Measurements from ENCODE around the gene DDX24. TPM values are rescaled to one million over a fixed set of nuclear protein-coding genes. Genes with fewer than 3 reads are reported as not detected.

DDX24 gene
- polyA plus RNA-seq, 4 donors: 35.1 to 103 (median 57.9) TPM

- Histone ChIP-seq H3K4me3 (ENCODE audit: low read depth in 1 of 3, low read length in 3 of 3) (no peak overlapping the region), H3K36me3 (ENCODE audit: control insufficient read depth in 3 of 3, insufficient read depth in 2 of 3, low read depth in 1 of 3, low read length in 3 of 3) (peaks cover 15 to 66% (median 38%) of the 10 kb centered on the region in 3 donors), H3K9me3 (ENCODE audit: control insufficient read depth in 2 of 2, insufficient read depth in 1 of 2, low read depth in 1 of 2, low read length in 1 of 2) (no peaks in the 10 kb centered on the region), H3K27me3 (ENCODE audit: control insufficient read depth in 3 of 3, insufficient read depth in 3 of 3, low read length in 3 of 3) (no peaks in the 10 kb centered on the region), H3K4me1 (ENCODE audit: control insufficient read depth in 3 of 3, insufficient read depth in 2 of 3, low read depth in 1 of 3, low read length in 2 of 3) (peaks cover 0 to 6% (median 4%) of the 10 kb centered on the region in 3 donors), H3K27ac (ENCODE audit: low read depth in 1 of 3, low read length in 2 of 3) (no peak overlapping the region)
- WGBS, 3 donors: 95 to 100% (median 96%) methylated on average over 1 of the region's 1 CpG
- FAIRE-seq: no peak
- no peak for DNase-seq
These were observed 26.6 kb downstream of the DDX24 start for GRCh38 chr14:94054401-94054800.

- Histone ChIP-seq H3K36me3 (ENCODE audit: control insufficient read depth in 3 of 3, insufficient read depth in 2 of 3, low read depth in 1 of 3, low read length in 3 of 3) (peaks cover 23 to 72% (median 30%) of the 10 kb centered on the region in 3 donors), H3K27ac (ENCODE audit: low read depth in 1 of 3, low read length in 2 of 3) (no peak overlapping the region), H3K27me3 (ENCODE audit: control insufficient read depth in 3 of 3, insufficient read depth in 3 of 3, low read length in 3 of 3) (no peaks in the 10 kb centered on the region), H3K9me3 (ENCODE audit: control insufficient read depth in 2 of 2, insufficient read depth in 1 of 2, low read depth in 1 of 2, low read length in 1 of 2) (no peaks in the 10 kb centered on the region), H3K4me3 (ENCODE audit: low read depth in 1 of 3, low read length in 3 of 3) (no peak overlapping the region), H3K4me1 (ENCODE audit: control insufficient read depth in 3 of 3, insufficient read depth in 2 of 3, low read depth in 1 of 3, low read length in 2 of 3) (no peaks in the 10 kb centered on the region)
- WGBS, 3 donors: 90 to 95% (median 95%) methylated on average over 4 of the region's 4 CpGs
- no peak for FAIRE-seq
- DNase-seq: no peak
These were observed 28.3 kb downstream of the DDX24 start for GRCh38 chr14:94052662-94053061.

DNA sequence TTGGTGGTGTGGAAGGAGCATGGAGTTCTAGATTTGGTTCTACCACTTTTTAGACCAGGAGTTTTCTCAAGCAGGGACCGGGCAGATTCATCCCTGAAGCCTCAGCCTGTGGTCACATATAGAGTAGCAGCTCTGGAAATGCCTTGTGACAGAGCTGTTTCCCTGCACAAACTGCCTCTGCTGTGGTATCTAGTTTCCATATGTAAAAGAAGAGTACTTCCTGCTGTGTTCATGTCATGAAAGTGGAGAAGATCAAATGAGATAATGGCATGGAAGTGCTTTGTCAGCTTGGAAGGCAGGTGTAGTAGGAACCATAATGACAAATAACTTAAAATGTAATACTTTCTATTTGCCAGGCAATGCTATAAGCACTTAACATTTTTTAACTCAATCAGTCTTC is 28.8 kb downstream of the DDX24 start:
- no peaks in the 10 kb centered on the region for H3K9me3 ChIP-seq (ENCODE audit: control insufficient read depth in 2 of 2, insufficient read depth in 1 of 2, low read depth in 1 of 2, low read length in 1 of 2)
- FAIRE-seq: no peak
- no peaks in the 10 kb centered on the region for H3K4me1 ChIP-seq (ENCODE audit: control insufficient read depth in 3 of 3, insufficient read depth in 2 of 3, low read depth in 1 of 3, low read length in 2 of 3)
- 85 to 96% (median 87%) methylated on average over 1 of the region's 1 CpG for WGBS, 3 donors
- no peak overlapping the region for H3K4me3 ChIP-seq (ENCODE audit: low read depth in 1 of 3, low read length in 3 of 3)
- no peaks in the 10 kb centered on the region for H3K27me3 ChIP-seq (ENCODE audit: control insufficient read depth in 3 of 3, insufficient read depth in 3 of 3, low read length in 3 of 3)
- peaks cover 23 to 73% (median 25%) of the 10 kb centered on the region in 3 donors for H3K36me3 ChIP-seq (ENCODE audit: control insufficient read depth in 3 of 3, insufficient read depth in 2 of 3, low read depth in 1 of 3, low read length in 3 of 3)
- DNase-seq: no peak
- H3K27ac ChIP-seq (ENCODE audit: low read depth in 1 of 3, low read length in 2 of 3): no peak overlapping the region

GRCh38 chr14:94051779-94052178 is 29.2 kb downstream of the DDX24 start:
- Histone ChIP-seq H3K27ac (ENCODE audit: low read depth in 1 of 3, low read length in 2 of 3) (no peak overlapping the region), H3K4me3 (ENCODE audit: low read depth in 1 of 3, low read length in 3 of 3) (no peak overlapping the region), H3K9me3 (ENCODE audit: control insufficient read depth in 2 of 2, insufficient read depth in 1 of 2, low read depth in 1 of 2, low read length in 1 of 2) (no peaks in the 10 kb centered on the region), H3K4me1 (ENCODE audit: control insufficient read depth in 3 of 3, insufficient read depth in 2 of 3, low read depth in 1 of 3, low read length in 2 of 3) (no peaks in the 10 kb centered on the region), H3K36me3 (ENCODE audit: control insufficient read depth in 3 of 3, insufficient read depth in 2 of 3, low read depth in 1 of 3, low read length in 3 of 3) (peaks cover 22 to 74% (median 23%) of the 10 kb centered on the region in 3 donors), H3K27me3 (ENCODE audit: control insufficient read depth in 3 of 3, insufficient read depth in 3 of 3, low read length in 3 of 3) (no peaks in the 10 kb centered on the region)
- DNase-seq (no peak), FAIRE-seq (no peak)
- 91 to 95% (median 93%) methylated on average over 3 of the region's 3 CpGs for WGBS, 3 donors

DNA sequence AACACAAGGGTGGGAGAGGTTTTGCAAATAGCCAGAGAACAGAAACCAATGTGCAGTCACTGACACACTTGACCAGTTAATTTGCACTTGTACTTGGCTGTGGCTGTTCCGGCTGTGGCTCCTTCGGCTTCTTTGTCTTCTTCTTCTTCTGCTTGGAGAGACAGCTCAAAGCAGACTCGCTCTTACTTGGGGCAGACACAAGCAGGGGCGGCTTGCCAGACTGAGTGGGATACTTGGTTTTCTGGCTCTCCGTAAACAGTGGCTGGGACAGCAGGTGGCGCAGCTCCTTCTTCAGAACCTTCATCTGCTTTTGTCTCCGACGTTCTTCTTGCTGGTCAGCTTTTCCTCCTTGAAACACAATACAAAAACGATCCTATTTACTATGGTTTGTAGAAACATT is 29.9 kb downstream of the DDX24 start:
- Histone ChIP-seq H3K4me1 (ENCODE audit: control insufficient read depth in 3 of 3, insufficient read depth in 2 of 3, low read depth in 1 of 3, low read length in 2 of 3) (no peaks in the 10 kb centered on the region), H3K27ac (ENCODE audit: low read depth in 1 of 3, low read length in 2 of 3) (no peak overlapping the region), H3K27me3 (ENCODE audit: control insufficient read depth in 3 of 3, insufficient read depth in 3 of 3, low read length in 3 of 3) (no peaks in the 10 kb centered on the region), H3K4me3 (ENCODE audit: low read depth in 1 of 3, low read length in 3 of 3) (no peak overlapping the region), H3K9me3 (ENCODE audit: control insufficient read depth in 2 of 2, insufficient read depth in 1 of 2, low read depth in 1 of 2, low read length in 1 of 2) (no peaks in the 10 kb centered on the region), H3K36me3 (ENCODE audit: control insufficient read depth in 3 of 3, insufficient read depth in 2 of 3, low read depth in 1 of 3, low read length in 3 of 3) (peaks cover 20 to 75% (median 25%) of the 10 kb centered on the region in 3 donors)
- WGBS, 3 donors: 61 to 73% (median 72%) methylated on average over 9 of the region's 9 CpGs
- FAIRE-seq (no peak), DNase-seq (peak; percentile 11 to 51)

GRCh38 chr14:94050231-94050880 is 30.6 kb downstream of the DDX24 start:
- no peaks in the 10 kb centered on the region for H3K27me3 ChIP-seq (ENCODE audit: control insufficient read depth in 3 of 3, insufficient read depth in 3 of 3, low read length in 3 of 3)
- no peak for FAIRE-seq
- peaks cover 20 to 80% (median 25%) of the 10 kb centered on the region in 3 donors for H3K36me3 ChIP-seq (ENCODE audit: control insufficient read depth in 3 of 3, insufficient read depth in 2 of 3, low read depth in 1 of 3, low read length in 3 of 3)
- H3K4me1 ChIP-seq (ENCODE audit: control insufficient read depth in 3 of 3, insufficient read depth in 2 of 3, low read depth in 1 of 3, low read length in 2 of 3): no peaks in the 10 kb centered on the region
- WGBS, 3 donors: 89 to 96% (median 93%) methylated on average over 6 of the region's 6 CpGs
- H3K4me3 ChIP-seq (ENCODE audit: low read depth in 1 of 3, low read length in 3 of 3): no peak overlapping the region
- no peaks in the 10 kb centered on the region for H3K9me3 ChIP-seq (ENCODE audit: control insufficient read depth in 2 of 2, insufficient read depth in 1 of 2, low read depth in 1 of 2, low read length in 1 of 2)
- H3K27ac ChIP-seq (ENCODE audit: low read depth in 1 of 3, low read length in 2 of 3): no peak overlapping the region
- DNase-seq: no peak

- H3K27ac ChIP-seq (ENCODE audit: low read depth in 1 of 3, low read length in 2 of 3): no peak overlapping the region
- DNase-seq (no peak), FAIRE-seq (no peak)
- no peak overlapping the region for H3K4me3 ChIP-seq (ENCODE audit: low read depth in 1 of 3, low read length in 3 of 3)
- H3K36me3 ChIP-seq (ENCODE audit: control insufficient read depth in 3 of 3, insufficient read depth in 2 of 3, low read depth in 1 of 3, low read length in 3 of 3): peaks cover 23 to 76% (median 25%) of the 10 kb centered on the region in 3 donors
- H3K27me3 ChIP-seq (ENCODE audit: control insufficient read depth in 3 of 3, insufficient read depth in 3 of 3, low read length in 3 of 3): no peaks in the 10 kb centered on the region
- H3K9me3 ChIP-seq (ENCODE audit: control insufficient read depth in 2 of 2, insufficient read depth in 1 of 2, low read depth in 1 of 2, low read length in 1 of 2): no peaks in the 10 kb centered on the region
- H3K4me1 ChIP-seq (ENCODE audit: control insufficient read depth in 3 of 3, insufficient read depth in 2 of 3, low read depth in 1 of 3, low read length in 2 of 3): no peaks in the 10 kb centered on the region
- 49 to 95% (median 91%) methylated on average over 2 of the region's 2 CpGs for WGBS, 3 donors
These were observed 31.4 kb downstream of the DDX24 start for GRCh38 chr14:94049625-94050023.

- Histone ChIP-seq H3K27ac (ENCODE audit: low read depth in 1 of 3, low read length in 2 of 3) (no peak overlapping the region), H3K9me3 (ENCODE audit: control insufficient read depth in 2 of 2, insufficient read depth in 1 of 2, low read depth in 1 of 2, low read length in 1 of 2) (no peaks in the 10 kb centered on the region), H3K36me3 (ENCODE audit: control insufficient read depth in 3 of 3, insufficient read depth in 2 of 3, low read depth in 1 of 3, low read length in 3 of 3) (peaks cover 23 to 78% (median 25%) of the 10 kb centered on the region in 3 donors), H3K27me3 (ENCODE audit: control insufficient read depth in 3 of 3, insufficient read depth in 3 of 3, low read length in 3 of 3) (no peaks in the 10 kb centered on the region), H3K4me3 (ENCODE audit: low read depth in 1 of 3, low read length in 3 of 3) (no peak overlapping the region), H3K4me1 (ENCODE audit: control insufficient read depth in 3 of 3, insufficient read depth in 2 of 3, low read depth in 1 of 3, low read length in 2 of 3) (no peaks in the 10 kb centered on the region)
- no peak for FAIRE-seq
- WGBS, 3 donors: 83 to 87% (median 84%) methylated on average over 10 of the region's 10 CpGs
- no peak for DNase-seq
These were observed 32.0 kb downstream of the DDX24 start for GRCh38 chr14:94048691-94049624.
